GM06990 (cell line): ENCODE data around the gene BRCA1.

Experiments
- DNase-seq: peaks from one replicate; pipeline ENCODE4 v3.0.0-alpha.2; 2011; ENCODE audit not compliant: insufficient read length; ENCODE audit errors: extremely low read depth
- H3K27me3 ChIP-seq: replicated peaks from 2 replicates; pipeline ENCODE4 v1.6.0; 2011; ENCODE audit warnings: low read length; ENCODE audit not compliant: control insufficient read depth, insufficient read depth
- H3K36me3 ChIP-seq: 2 replicates; pipeline ENCODE4 v1.5.1; 2011; ENCODE audit warnings: low read length; ENCODE audit not compliant: control insufficient read depth, insufficient read depth
- H3K4me3 ChIP-seq: replicated peaks from 2 replicates; pipeline ENCODE4 v1.5.1; 2011; ENCODE audit warnings: low read depth, mild to moderate bottlenecking, control low read depth, low read length
- CTCF ChIP-seq: IDR thresholded peaks from 2 replicates; pipeline ENCODE4 v1.5.1; 2011; ENCODE audit warnings: low read length, control low read depth, mild to moderate bottlenecking, inconsistent platforms; ENCODE audit not compliant: insufficient read depth, poor library complexity, severe bottlenecking

The BRCA1 gene

GRCh38 chr17:43043307-43043706 lies 81.9 kb downstream of the BRCA1 start:
- no peaks in the 10 kb centered on the region for H3K27me3 ChIP-seq
- H3K36me3 ChIP-seq, result peaks cover 5% of the 10 kb centered on the region
- no peak for DNase-seq
- TF ChIP-seq CTCF, result no peak
- no peak overlapping the region for H3K4me3 ChIP-seq

- no peak overlapping the region for H3K4me3 ChIP-seq
- peaks cover 5% of the 10 kb centered on the region for H3K36me3 ChIP-seq
- TF ChIP-seq CTCF, result no peak
- no peaks in the 10 kb centered on the region for H3K27me3 ChIP-seq
- DNase-seq, result no peak
These were observed 83.0 kb downstream of the BRCA1 start for GRCh38 chr17:43042025-43042628.

- no peak for DNase-seq
- Histone ChIP-seq H3K27me3 (no peaks in the 10 kb centered on the region), H3K36me3 (peaks cover 5% of the 10 kb centered on the region), H3K4me3 (no peak overlapping the region)
- no peak for TF ChIP-seq CTCF
These were observed 84.5 kb downstream of the BRCA1 start for GRCh38 chr17:43040655-43041054.

GRCh38 chr17:43039646-43040045 lies 85.5 kb downstream of the BRCA1 start:
- Histone ChIP-seq H3K4me3 (no peak overlapping the region), H3K36me3 (no peaks in the 10 kb centered on the region), H3K27me3 (no peaks in the 10 kb centered on the region)
- no peak for DNase-seq
- no peak for TF ChIP-seq CTCF

- H3K4me3 ChIP-seq, result no peak overlapping the region
- no peaks in the 10 kb centered on the region for H3K36me3 ChIP-seq
- no peaks in the 10 kb centered on the region for H3K27me3 ChIP-seq
- no peak for DNase-seq
- no peak for TF ChIP-seq CTCF
These were observed 90.3 kb downstream of the BRCA1 start for GRCh38 chr17:43034894-43035293.
